Islet of Langerhans (tissue), 1 donor: ENCODE measurements around the gene S100A3.
"Not testable (repeated sequence)": the region's sequence is repeated elsewhere in the genome, so short reads cannot be mapped to it uniquely, and the experiment has no call there.

Experiments
- FAIRE-seq: peaks from one replicate; lab custom pipeline; 2011; peaks lifted over from hg19 to GRCh38; lab: Jason Lieb, UNC

S100A3 gene, protein sequence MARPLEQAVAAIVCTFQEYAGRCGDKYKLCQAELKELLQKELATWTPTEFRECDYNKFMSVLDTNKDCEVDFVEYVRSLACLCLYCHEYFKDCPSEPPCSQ

DNA sequence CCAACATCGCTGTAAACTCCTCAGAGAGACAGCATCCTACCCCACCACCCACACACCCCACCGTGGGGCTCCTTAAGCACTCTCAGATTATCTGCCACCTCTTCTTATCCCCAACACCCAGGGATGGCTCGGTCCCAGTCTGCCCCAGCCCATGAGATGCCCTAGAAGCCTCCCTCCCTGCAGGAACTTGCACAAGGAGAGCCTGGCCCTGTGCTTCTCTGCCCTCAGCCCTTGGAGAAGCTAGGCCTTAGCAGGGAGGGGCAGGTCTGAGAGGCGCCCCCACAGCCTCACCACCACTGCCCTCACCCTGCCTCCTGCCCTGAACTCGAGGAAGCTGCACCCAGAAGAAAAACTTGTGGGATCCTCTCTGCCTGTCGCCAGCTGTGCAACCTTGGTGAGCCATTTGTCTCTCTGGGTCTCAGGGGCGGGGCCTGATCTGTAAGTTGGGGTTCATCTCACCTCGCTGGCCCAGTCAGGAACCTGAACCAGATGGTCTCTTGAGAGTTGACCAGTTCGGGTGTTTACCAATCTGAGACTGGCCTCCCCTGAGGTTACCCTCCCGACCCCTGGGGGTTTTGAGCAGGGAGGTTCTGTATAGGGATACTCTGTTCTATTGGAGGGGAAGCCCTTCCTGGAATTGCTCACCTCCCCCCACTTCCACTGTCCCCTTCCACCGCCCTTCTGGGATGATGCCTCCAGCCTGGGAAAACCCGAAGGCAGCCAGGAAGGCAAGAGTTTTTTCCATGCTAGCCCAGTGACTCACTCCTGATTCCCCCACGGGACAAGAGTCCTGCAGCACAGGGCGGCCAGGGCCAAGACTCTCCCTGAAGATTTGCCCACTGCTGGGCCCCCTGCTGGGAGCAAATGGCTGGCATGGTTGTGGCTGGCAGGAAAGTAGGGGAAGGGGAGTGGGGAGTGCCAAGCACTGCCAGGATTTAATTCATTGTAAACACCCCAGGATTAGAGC lies at the start of gene S100A3:
TSS of gene S100A3 (minus strand) at position 537 of the 967 bp plus-strand sequence. CDS start 773 bp downstream, outside the sequence.
- FAIRE-seq = no peak

DNA sequence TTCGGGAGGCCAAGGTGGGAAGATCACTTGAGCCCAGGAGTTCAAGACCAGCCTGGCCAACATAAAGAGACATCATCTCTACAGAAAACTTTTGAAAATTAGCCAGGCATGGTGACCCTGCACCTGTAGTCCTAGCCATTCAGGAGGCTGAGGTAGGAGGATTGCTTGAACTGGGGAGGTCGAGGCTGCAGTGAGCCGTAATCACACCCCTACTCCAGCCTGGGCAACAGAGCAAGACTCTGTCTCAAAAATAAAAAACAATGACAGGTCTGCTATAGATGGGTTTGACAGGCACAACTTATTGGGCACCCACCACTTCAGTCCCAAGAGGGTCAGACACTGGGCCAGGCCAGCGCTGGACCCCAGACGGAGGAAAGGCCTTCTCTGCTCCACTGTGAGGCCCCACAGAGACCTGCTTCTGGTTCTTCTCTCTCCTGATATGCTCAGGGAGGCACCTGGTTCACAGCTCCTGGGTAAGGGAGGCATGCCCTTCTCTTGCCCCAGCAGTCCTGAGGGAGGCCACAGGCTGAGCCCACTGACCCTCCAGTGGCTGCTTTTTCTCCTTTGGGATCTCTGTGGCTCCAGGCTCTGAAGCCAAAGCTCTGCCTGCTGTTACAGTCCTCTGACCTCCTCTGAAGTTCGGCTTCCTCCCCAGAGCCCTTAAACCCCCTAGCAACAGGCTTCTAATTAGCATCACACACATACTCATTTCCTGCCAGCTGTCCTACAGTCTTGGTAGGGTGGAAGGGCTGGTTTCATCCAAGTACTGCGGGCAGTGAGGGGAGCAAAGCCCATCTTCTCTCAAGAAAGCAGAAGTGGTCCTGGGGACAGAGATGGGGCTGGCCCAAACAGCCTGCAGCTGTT lies 49.5 kb upstream of the S100A3 start:
- no peak for FAIRE-seq

DNA sequence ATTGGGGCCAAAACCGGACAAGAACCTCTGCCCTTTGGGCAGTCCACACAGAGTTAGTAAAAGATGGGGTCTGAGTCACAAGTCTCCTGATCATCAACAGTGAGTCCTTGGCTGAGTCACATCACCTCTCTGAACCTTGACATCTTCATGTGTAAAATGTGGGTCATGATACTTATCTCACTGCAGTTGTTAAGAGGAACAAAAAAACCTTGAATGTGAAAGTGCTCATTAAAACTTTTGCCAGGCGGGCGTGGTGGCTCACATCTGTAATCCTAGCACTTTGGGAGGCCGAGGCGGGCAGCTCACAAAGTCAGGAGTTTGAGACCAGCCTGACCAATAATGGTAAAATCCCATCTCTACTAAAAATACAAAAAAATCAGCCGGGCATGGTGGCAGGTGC lies 48.1 kb upstream of the S100A3 start:
- FAIRE-seq = no peak

DNA sequence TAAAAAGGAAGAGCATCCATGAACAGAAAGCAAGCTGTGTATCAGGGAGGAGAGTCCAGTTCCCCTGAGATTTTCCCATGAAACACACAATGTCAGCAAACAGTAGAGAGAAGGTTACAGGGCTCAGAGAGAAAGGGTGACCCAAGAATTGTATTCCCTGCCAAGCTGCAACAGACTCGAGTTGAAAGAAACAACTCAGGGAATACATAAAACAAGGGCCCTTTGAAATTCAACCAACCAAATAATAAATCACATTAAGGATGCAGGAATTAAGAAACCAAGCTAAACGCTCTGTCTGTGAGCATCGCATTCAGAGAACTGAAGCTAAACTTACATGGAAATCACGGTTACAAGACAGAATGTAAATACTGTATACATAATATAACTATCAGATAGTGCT lies 43.7 kb upstream of the S100A3 start:
- FAIRE-seq = no peak

DNA sequence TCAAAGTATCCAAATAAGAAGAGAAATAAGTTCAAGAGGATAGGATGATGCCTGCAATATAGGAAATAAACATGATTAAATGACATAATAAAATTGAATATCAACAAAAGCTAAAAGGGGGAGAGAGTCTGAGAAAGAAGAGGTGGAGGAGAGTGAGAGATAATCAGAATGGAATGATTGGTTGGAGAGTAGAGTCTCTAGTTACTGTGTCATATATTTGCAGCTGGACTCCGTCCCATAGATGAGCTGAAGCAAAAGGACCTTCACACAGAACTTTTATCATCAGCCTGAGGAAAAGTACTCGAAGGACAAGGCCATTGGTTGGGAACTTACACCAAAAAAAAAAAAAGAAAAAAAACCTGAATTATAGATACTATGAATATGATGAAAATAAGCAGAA lies 39.4 kb upstream of the S100A3 start:
- no peak for FAIRE-seq

DNA sequence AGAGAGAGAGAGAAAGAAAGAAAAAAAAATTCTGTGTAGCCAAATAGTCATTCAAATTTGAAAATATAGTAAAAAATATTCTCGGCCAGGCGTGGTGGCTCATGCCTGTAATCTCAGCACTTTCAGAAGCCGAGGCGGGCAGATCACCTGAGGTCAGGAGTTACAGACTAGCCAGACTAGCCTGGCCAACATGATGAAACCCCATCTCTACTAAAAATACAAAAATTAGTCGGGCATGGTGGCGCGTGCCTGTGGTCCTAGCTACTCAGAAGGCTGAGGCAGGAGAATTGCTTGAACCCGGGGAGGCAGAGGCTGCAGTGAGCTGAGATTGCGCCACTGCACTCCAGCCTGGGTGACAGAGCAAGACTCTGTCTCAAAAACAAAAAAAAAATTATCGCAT lies 39.0 kb upstream of the S100A3 start:
- not testable (repeated sequence) for FAIRE-seq

DNA sequence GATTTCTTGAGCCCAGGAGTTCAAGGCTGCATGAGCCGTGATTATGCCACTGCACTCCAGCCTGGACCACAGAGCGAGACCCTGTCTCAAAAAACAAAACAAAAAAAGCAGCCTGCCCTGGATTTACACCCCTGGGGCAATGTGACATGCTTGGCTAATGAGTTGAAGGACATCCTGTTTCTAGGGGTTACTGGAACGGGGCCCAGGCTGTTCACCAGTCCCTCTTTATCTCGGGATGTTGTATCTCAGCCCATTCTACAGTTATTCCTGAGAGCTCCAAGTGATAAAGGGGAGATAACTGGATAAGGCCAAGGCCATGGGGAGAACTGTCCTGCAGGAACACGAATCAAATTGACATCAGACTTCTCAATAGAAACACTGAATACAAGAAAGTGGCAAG lies 38.3 kb upstream of the S100A3 start:
- FAIRE-seq = no peak

DNA sequence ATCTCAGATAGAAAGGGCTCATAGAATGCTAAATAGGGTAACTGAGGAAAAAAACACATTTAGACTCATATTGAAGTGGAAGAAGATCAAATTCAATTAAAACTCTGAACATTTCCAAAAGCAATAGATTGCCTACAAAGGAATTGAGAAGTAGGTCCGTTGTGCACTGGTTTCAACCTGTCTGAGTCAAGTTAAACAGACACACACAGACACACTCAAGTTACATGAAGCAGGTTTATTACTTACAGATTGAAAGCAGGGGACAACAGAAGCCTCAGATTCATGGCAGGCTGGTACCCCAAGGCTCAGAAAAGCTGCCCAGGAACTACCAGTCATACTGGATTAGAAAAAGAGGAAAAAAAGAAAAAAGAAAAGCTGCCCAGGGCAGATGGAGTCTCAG lies 37.3 kb upstream of the S100A3 start:
- no peak for FAIRE-seq

DNA sequence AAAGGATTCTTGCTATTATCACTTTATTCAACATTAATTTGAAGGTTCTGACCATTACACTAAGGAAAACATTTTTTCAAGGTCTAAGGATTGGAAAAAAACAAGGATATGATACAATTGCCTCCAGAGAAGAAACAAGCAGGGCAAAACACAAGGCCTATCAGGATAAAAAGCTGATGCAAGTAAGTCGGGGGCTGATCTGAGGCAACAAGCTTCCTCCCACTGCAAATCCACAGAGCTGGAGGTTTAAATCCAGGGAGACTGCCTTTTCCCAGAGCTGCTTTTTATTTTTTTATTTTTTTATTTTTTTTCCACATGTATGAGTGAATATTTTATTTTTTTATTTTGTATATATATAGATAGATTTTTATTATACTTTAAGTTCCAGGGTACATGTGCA lies 35.9 kb upstream of the S100A3 start:
- no peak for FAIRE-seq

DNA sequence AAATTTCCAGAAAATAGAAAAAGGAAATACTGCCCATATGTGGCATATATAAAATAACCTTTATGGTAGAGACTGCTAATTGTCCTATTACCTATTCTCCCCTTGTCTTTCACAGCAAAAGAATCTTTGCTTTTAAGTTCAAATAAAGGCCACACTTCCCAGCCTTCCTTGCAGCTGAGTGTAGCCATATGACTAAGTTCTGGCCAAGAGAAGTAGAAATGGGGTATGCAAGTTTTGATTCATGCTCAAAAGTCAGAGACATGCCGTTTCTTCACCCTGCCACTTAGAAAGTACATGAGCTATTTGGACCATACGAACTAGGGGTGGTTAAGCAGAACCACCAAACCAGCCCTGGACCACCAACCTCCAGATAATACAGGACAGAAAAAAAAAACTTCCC lies 34.9 kb upstream of the S100A3 start:
- FAIRE-seq = no peak

DNA sequence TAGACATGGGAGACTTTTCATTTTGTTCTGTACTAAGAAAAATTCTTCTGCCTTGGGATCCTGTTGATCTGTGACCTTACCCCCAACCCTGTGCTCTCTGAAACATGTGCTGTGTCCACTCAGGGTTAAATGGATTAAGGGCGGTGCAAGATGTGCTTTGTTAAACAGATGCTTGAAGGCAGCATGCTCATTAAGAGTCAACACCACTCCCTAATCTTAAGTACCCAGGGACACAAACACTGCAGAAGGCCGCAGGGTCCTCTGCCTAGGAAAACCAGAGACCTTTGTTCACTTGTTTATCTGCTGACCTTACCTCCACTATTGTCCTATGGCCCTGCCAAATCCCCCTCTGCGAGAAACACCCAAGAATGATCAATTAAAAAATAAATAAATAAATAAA lies 34.5 kb upstream of the S100A3 start:
- FAIRE-seq = not testable (repeated sequence)

DNA sequence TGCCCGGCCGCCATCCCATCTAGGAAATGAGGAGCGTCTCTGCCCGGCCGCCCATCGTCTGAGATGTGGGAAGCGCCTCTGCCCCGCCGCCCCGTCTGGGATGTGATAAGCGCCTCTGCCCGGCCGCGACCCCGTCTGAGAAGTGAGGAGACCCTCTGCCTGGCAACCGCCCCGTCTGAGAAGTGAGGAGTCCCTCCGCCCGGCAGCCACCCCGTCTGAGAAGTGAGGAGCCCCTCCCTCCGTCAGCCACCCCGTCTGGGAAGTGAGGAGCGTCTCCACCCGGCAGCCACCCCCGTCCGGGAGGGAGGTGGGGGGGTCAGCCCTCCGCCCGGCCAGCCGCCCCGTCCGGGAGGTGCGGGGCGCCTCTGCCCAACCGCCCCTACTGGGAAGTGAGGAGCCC lies 33.8 kb upstream of the S100A3 start:
- not testable (repeated sequence) for FAIRE-seq

DNA sequence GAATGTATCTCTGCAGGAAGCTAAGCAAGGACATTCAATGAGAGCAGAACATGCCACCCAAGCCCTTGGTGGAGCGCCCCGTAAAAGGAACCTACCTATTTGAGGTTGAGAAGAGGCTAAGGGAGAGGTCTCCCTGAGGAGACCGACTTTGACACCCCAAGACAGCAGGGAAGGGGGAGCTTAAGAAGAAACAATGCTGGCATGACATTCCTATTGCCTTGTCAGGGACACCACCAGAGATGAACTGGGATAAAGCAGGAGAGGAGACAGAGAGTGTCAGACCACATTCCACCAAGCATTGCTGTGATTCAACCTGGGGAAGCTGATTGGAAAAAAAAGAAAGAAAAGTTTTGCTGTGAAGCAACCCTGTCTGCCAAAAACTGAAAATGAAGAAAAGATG lies 29.9 kb upstream of the S100A3 start:
- no peak for FAIRE-seq

DNA sequence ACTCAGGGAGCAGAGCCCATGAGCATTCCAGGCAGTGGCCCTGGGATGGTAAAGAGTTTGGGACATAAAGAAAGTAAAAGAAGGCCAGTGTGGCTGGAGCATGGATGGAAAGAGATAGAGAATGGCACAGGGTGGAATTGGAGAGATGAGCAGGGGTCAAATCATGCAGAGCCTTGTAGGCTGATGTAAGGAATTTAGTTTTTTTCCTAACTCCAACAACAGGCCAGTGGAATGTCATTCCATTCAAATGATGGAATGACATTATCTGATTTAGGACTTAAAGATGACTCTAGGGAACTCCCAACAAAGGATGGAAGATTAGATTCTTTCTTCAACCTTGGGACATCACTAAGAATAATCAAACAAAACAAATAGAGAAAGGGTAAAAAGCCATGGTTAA lies 29.4 kb upstream of the S100A3 start:
- FAIRE-seq = no peak

DNA sequence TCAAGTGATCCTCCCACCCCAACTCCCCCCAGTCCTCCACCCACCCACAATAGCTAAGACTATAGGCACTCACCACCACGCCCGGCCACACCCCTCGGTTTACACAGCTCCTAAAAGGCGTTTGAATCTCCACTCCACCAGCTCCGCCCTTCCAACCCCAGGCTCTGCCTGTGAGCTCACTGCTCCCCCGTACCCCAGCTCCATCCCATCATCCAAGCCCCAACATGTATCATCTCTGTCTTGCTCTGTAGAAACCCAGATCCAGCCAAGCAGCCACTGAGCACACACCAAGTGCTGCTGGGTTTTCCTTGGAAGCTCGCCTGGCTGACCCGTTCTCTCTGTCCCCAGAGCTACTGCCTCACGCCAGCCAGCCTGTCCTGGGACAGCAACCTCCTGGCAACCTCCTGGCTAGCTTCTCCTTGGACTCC lies 28.6 kb upstream of the S100A3 start:
- no peak for FAIRE-seq

DNA sequence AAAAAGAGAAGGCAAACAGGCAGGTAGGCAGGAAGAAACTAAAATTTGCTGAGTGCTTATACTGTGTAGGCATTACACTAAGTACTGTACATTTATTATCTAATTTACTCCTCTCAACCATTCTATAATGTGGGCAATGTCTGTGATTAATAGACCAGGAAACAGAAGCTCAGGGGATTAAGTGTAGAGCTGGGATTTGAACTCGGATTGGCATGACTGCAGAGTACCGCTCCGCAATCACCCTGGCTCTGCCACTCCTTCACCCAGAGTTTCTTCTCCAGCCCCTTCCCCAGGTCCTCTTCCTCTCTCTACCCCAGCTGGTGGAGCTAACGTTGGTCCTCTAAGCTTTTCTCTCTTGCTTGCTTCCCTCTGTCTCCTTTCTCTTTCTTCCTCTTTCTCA lies 28.1 kb upstream of the S100A3 start:
- FAIRE-seq = no peak

DNA sequence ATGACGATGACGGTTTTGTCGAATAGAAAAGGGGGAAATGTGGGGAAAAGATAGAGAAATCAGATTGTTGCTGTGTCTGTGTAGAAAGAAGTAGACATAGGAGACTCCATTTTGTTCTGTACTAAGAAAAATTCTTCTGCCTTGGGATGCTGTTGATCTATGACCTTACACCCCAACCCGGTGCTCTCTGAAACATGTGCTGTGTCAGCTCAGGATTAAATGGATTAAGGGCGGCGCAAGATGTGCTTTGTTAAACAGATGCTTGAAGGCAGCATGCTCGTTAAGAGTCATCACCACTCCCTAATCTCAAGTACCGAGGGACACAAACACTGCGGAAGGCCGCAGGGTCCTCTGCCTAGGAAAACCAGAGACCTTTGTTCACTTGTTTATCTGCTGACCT lies 26.4 kb upstream of the S100A3 start:
- not testable (repeated sequence) for FAIRE-seq

DNA sequence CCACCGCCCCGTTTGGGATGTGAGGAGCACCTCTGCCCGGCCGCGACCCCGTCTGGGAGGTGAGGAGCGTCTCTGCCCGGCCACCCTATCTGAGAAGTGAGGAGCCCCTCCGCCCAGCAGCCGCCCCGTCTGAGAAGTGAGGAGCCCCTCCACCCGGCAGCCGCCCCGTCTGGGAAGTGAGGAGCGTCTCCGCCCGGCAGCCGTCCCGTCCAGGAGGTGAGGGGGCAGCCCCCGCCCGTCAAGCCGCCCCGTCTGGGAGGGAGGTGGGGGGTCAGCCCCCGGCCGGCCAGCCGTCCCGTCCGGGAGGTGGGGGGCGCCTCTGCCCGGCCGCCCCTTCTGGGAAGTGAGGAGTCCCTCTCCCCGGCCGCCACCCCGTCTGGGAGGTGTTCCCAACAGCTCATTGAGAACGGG lies 26.0 kb upstream of the S100A3 start:
- not testable (repeated sequence) for FAIRE-seq

DNA sequence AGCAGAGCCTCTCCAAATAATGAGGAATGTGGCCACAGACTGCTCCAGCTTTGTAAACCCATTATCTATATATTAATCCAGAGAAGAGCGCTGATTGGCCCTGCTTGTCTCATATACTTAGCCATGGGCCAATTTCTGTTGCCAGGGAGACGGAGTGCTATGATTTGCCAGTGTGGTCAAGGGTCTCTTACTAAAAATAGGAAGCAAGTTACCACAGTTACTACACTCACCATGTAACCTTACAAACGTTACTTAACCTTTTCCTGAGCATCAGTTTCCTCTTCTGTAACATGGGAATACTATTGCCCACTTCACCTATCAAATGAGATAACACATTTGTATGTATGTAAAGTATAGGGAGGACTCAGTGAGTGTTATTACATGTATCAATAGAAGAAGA lies 24.3 kb upstream of the S100A3 start:
- FAIRE-seq = no peak

DNA sequence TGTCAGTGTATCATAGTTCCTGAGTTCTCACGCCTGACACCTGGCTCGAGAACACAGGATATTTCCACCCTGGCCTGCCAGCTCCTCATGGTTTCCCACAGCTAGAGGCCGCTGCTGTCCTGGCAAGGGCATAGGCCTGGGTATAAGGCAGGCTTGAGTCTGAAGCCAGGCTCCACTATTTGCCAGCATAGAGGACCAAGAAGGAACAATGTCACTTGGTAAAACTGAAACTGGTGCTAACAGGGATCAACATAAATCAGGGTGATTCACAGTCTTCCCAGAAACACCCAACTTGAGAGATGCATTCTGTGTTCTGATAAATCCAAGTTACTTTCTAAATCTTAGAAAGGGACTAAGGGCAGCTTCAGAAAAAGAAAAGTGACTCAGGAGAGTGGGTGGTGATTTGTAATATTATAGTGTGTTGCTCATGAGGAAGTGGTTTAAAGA lies 23.5 kb upstream of the S100A3 start:
- FAIRE-seq = no peak

DNA sequence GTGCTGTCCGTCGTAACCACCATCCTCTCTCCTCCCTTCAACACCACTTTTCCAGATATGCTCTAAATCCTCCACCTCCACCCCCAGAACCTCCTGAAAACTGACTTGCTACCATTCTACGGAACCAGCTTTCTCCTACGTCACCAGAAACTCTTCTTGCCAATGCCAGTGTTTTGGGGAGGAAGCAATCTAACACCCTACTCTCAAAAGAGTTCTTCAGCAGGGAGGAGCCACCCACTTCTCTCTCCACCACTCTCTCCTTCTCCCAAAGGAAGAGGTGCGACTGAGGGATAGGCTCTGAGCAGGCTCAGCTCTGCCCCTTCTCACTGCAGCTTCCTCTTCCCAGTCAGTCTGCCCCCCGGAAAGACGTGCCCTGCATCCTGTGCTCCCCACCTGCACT lies 22.6 kb upstream of the S100A3 start:
- FAIRE-seq = no peak

DNA sequence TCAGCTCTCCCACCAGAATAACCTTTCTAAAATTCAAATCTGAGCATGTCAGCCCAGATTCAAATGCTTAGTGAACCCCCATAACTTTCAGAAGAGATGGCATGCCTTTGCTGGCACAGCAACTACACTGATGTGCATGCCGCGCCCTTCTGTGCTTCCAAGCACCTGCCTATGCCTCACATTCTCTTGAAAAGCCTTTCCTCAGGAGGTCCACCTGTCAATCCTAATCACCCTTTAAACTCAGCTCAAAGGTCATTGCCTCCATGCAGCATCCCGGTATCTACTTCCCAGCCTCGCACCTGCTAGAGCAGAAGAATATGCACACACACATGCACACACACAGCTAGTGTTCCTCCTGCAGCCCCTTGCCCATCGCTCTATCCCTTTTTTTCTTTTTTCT lies 21.8 kb upstream of the S100A3 start:
- FAIRE-seq = no peak

DNA sequence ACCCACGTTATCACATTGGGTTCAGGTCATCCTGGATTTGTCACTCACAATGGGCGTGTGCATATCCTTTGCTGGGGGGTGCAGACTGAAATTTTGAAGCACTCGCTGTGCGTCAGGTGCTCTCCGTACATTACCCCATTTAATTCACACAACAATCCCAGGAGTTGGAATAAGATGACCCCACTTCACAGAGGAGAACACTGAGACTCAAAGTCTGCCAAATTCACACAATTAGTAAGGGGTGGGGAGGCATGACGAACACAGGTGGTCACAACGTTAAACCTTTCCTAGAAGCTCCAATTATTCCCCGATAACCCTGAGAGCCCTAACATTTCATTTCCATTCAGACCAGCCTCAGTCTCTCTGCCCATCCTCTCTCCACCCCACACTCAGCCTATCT lies 20.4 kb upstream of the S100A3 start:
- no peak for FAIRE-seq
